COLO829 (cell line): ENCODE data around the gene ANGEL1.

ENCODE experiments used
- DNase-seq: peaks from one replicate; pipeline ENCODE4 v3.0.0; 2012; ENCODE audit warnings: low spot score

Gene ANGEL1

GRCh38 chr14:76812422-76813383, at the start of gene ANGEL1:
Gene ANGEL1, minus strand, starts transcription at chr14:76812882. Its CDS starts 55 bp downstream, at chr14:76812827.
- peak; percentile 89 for DNase-seq

GRCh38 chr14:76861574-76862255, 49.0 kb upstream of the ANGEL1 start:
- no peak for DNase-seq

GRCh38 chr14:76856769-76857168, 44.1 kb upstream of the ANGEL1 start:
- DNase-seq = no peak

- no peak for DNase-seq
Measured at GRCh38 chr14:76855066-76855465, 42.4 kb upstream of the ANGEL1 start.

- no peak for DNase-seq
Measured at GRCh38 chr14:76848879-76849278, 36.2 kb upstream of the ANGEL1 start.

- DNase-seq = no peak
Measured at GRCh38 chr14:76846331-76847047, 33.8 kb upstream of the ANGEL1 start.

- no peak for DNase-seq
Measured at GRCh38 chr14:76844223-76844622, 31.5 kb upstream of the ANGEL1 start.

GRCh38 chr14:76842414-76842813, 29.7 kb upstream of the ANGEL1 start:
- DNase-seq = no peak

GRCh38 chr14:76837524-76837923, 24.8 kb upstream of the ANGEL1 start:
- no peak for DNase-seq

GRCh38 chr14:76836029-76836630, 23.4 kb upstream of the ANGEL1 start:
- no peak for DNase-seq

GRCh38 chr14:76834241-76834661, 21.6 kb upstream of the ANGEL1 start:
- DNase-seq = no peak

GRCh38 chr14:76833011-76833410, 20.3 kb upstream of the ANGEL1 start:
- DNase-seq = no peak

GRCh38 chr14:76832503-76832988, 19.9 kb upstream of the ANGEL1 start:
- no peak for DNase-seq

GRCh38 chr14:76830556-76830955, 17.9 kb upstream of the ANGEL1 start:
- DNase-seq = no peak

- DNase-seq = peak; percentile 93
Measured at GRCh38 chr14:76829650-76830421, 17.2 kb upstream of the ANGEL1 start.

GRCh38 chr14:76829013-76829365, 16.3 kb upstream of the ANGEL1 start:
- DNase-seq = no peak

- DNase-seq = no peak
Measured at GRCh38 chr14:76828339-76829012, 15.8 kb upstream of the ANGEL1 start.

- no peak for DNase-seq
Measured at GRCh38 chr14:76827696-76828296, 15.1 kb upstream of the ANGEL1 start.

- DNase-seq = no peak
Measured at GRCh38 chr14:76826122-76826521, 13.4 kb upstream of the ANGEL1 start, which contains the start of gene LRRC74A. Gene LRRC74A, plus strand, starts transcription at chr14:76826408. Its CDS starts 290 bp downstream, at chr14:76826698.

GRCh38 chr14:76820700-76821099, 8.0 kb upstream of the ANGEL1 start:
- no peak for DNase-seq
